Activated CD8-positive, alpha-beta T cell treated with anti-CD3 and anti-CD28 coated beads for 36 hours (primary cell): ENCODE results near the gene RANBP1. TPM values are rescaled to one million over a fixed set of nuclear protein-coding genes. Genes with fewer than 3 reads are reported as not detected.
A peak's percentile ranks its signal among the peaks of the same experiment; 100 is the strongest.

Source experiments
- ATAC-seq: fragments of 200-7000 bp; cut with Tn5 transposase; one replicate; pipeline ENCODE4 v1.10.0; 2021; ENCODE audit warnings: mild to moderate bottlenecking, moderate library complexity
- CTCF ChIA-PET: fragments of 350-600 bp; sonication (Branson Sonifier 250); formaldehyde crosslinking; loops from one replicate; lab custom pipeline; 2021; ENCODE audit warnings: antibody characterized with exemption; lab: Charles Lee
- POLR2A ChIA-PET: fragments of 350-600 bp; sonication (Branson Sonifier 250); formaldehyde crosslinking; loops from one replicate; lab custom pipeline; 2021; ENCODE audit warnings: antibody characterized with exemption; lab: Charles Lee
- DNase-seq: peaks from one replicate; pipeline ENCODE4 v3.0.0-alpha.2; 2020
- H3K27ac Mint-ChIP-seq: one replicate; pipeline ENCODE4 v1.8.0; 2021; ENCODE audit warnings: mild to moderate bottlenecking, mixed read lengths
- H3K27me3 Mint-ChIP-seq: one replicate; pipeline ENCODE4 v1.8.0; 2021; ENCODE audit warnings: mixed read lengths
- H3K36me3 Mint-ChIP-seq: one replicate; pipeline ENCODE4 v1.8.0; 2021; ENCODE audit warnings: low read depth, mixed read lengths
- H3K4me1 Mint-ChIP-seq: one replicate; pipeline ENCODE4 v1.8.0; 2021; ENCODE audit warnings: low read depth, mixed read lengths
- H3K4me3 Mint-ChIP-seq: one replicate; pipeline ENCODE4 v1.8.0; 2021; ENCODE audit warnings: mild to moderate bottlenecking, moderate library complexity, mixed read lengths
- H3K9me3 Mint-ChIP-seq: one replicate; pipeline ENCODE4 v1.8.0; 2021; ENCODE audit warnings: mixed read lengths
- intact Hi-C: fragments of 100-400 bp; cut with micrococcal nuclease; formaldehyde crosslinking; loops from one replicate; pipeline ENCODE4 v1.10.0; 2022
- total RNA-seq, 2 experiments: library from RNA; stranded (reverse); gene quantifications; one replicate each; pipeline ENCODE4 v1.2.3, GENCODE V29; 2021
- TF ChIP-seq, protein P1 (sequence below): fragments of 200-600 bp; IDR thresholded peaks from one replicate; pipeline ENCODE4 v1.8.0; 2022; ENCODE audit warnings: antibody characterized with exemption, mild to moderate bottlenecking

RANBP1 gene
- total RNA-seq, 2 experiments from 2014 or later = 411 to 412 TPM

DNA sequence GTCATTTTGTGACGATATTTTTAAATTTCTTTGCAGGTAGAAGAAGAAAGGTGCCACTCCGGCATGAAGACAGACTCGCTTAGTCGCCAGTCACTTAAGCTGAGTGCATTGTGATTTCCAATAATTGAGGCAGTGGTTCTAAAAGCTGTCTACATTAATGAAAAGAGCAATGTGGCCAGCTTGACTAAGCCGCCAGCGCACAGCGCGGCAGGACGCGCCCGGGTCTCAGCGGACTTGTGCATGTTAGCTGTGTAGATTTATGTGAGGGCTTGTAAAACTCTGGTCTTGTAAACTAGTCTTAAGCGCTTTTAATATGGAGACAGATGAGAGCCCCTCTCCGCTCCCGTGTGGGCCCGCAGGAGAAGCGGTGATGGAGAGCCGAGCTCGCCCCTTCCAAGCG is 30.3 kb upstream of the RANBP1 start:
- DNase-seq (no peak), ATAC-seq (no peak)
- Mint-ChIP-seq H3K27me3 (no peaks in the 10 kb centered on the region), H3K27ac (no peak overlapping the region), H3K9me3 (no peaks in the 10 kb centered on the region), H3K4me1 (peaks cover 74% of the 10 kb centered on the region), H3K4me3 (no peak overlapping the region), H3K36me3 (peaks cover 57% of the 10 kb centered on the region)
- CTCF ChIA-PET = interaction anchor here (0.7 to 2.4 kb wide), 4 partner anchors 10 to 70 kb away, joined by 3 to 10 read pairs (median 4); no protein-coding TSS in a partner anchor
- TF ChIP-seq, protein P1, sequence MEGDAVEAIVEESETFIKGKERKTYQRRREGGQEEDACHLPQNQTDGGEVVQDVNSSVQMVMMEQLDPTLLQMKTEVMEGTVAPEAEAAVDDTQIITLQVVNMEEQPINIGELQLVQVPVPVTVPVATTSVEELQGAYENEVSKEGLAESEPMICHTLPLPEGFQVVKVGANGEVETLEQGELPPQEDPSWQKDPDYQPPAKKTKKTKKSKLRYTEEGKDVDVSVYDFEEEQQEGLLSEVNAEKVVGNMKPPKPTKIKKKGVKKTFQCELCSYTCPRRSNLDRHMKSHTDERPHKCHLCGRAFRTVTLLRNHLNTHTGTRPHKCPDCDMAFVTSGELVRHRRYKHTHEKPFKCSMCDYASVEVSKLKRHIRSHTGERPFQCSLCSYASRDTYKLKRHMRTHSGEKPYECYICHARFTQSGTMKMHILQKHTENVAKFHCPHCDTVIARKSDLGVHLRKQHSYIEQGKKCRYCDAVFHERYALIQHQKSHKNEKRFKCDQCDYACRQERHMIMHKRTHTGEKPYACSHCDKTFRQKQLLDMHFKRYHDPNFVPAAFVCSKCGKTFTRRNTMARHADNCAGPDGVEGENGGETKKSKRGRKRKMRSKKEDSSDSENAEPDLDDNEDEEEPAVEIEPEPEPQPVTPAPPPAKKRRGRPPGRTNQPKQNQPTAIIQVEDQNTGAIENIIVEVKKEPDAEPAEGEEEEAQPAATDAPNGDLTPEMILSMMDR = no peak
- intact Hi-C loops = no loop called here
- POLR2A ChIA-PET = interaction anchor here (1.0 to 2.0 kb wide), 5 partner anchors 23 to 46 kb away, joined by 3 to 7 read pairs (median 4); partner anchors contain the start of gene TRMT2A

DNA sequence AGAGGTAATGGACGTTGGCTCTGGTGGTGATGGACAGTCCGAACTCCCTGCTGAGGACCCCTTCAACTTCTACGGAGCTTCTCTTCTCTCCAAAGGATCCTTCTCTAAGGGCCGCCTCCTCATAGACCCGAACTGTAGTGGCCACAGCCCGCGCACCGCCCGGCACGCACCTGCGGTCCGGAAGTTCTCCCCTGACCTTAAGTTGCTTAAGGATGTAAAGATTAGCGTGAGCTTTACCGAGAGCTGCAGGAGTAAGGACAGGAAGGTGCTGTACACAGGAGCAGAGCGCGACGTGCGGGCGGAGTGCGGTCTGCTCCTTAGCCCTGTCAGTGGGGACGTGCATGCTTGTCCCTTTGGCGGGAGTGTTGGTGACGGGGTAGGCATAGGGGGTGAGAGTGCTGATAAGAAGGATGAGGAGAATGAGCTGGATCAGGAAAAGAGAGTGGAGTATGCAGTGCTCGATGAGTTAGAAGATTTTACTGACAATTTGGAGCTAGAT is 29.8 kb upstream of the RANBP1 start:
- Mint-ChIP-seq H3K4me1 (peaks cover 75% of the 10 kb centered on the region), H3K27ac (no peak overlapping the region), H3K4me3 (no peak overlapping the region), H3K27me3 (no peaks in the 10 kb centered on the region), H3K9me3 (no peaks in the 10 kb centered on the region), H3K36me3 (peaks cover 58% of the 10 kb centered on the region)
- intact Hi-C loops = no loop called here
- no peak for DNase-seq
- POLR2A ChIA-PET = interaction anchor here (1.1 to 2.0 kb wide), 6 partner anchors 13 to 33 kb away, joined by 3 to 7 read pairs (median 4); partner anchors contain the start of gene TRMT2A
- CTCF ChIA-PET = interaction anchor here (0.7 to 2.4 kb wide), 6 partner anchors 10 to 152 kb away, joined by 3 to 10 read pairs (median 4); no protein-coding TSS in a partner anchor
- ATAC-seq = no peak
- TF ChIP-seq, protein P1 = no peak

DNA sequence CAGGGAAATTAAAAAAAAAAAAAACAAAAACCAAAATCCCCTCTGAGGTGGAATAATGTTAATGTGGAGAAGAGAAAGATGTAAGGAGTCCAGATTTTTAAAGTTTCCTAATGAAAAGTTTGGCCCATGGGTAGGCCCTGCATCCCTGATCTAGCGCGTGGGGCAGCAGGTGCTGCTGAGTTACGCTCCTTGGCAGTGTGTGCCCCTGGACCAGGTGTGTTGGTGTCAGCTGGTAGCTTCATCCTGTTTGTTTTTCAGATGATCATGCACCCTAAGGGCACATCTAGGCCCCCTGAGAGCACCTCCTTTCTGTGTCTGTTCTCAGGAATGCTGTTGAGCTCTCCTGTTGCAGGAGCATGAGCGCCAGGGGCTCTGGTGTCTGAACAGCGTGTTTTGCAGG is 29.1 kb upstream of the RANBP1 start:
- no peak for DNase-seq
- Mint-ChIP-seq H3K27me3 (no peaks in the 10 kb centered on the region), H3K9me3 (no peaks in the 10 kb centered on the region), H3K4me1 (peaks cover 75% of the 10 kb centered on the region), H3K4me3 (no peak overlapping the region), H3K36me3 (peaks cover 60% of the 10 kb centered on the region), H3K27ac (no peak overlapping the region)
- ChIA-PET POLR2A (interaction anchor here (1.1 to 2.0 kb wide), 4 partner anchors 13 to 31 kb away, joined by 3 to 7 read pairs (median 4); partner anchors contain the start of gene TRMT2A), CTCF (interaction anchor here (0.7 to 2.4 kb wide), 5 partner anchors 9 to 151 kb away, joined by 3 to 10 read pairs (median 3); no protein-coding TSS in a partner anchor)
- TF ChIP-seq, protein P1 = no peak
- intact Hi-C loops = no loop called here
- ATAC-seq = no peak

DNA sequence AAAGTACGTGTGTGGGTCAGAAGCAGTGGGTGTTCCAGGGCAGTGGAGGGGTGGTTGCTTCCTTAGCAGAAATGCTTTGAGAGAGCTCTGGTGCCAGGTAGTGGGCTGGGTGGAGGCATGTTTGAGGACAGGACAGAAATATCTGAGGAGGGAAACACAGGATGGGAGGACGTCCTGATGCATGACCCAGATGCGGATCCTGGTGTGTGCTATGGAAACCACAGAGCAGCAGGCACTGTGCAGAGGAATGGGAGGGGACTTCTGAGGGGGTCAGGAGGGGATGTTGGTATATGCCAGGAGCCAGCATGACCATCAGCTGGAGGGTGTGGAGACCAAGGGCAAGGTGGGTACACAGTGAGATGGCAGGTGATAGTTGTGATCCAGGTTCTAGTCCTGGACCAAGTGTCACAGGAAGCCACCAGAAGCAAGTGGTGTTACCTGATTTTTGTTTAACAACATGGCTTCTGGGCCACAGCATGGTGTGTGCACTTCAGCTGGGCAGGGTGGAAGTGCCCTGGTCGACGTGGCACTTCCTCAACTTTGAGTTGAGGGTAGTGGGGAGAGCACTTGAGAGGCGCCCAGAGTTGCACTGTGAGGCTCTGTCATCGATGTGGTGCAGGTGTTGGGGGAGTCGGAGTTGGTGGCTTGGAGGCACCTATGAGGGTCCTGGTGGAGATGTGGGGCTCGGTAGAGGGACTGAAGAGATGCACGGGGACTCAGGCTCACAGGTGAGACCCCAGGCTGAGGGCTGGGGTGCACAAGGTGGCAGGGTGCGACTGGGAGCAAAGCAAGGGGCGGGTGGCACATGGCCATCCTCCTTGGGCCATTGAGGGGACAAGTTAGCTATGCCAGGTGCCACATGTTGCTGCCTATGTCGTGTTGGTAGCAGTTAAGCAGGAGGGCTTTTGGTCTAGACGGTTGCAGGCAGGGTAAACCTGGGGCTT is 28.3 kb upstream of the RANBP1 start:
- H3K27me3 Mint-ChIP-seq = no peaks in the 10 kb centered on the region
- H3K27ac Mint-ChIP-seq = peak overlapping the region; percentile 32
- ChIA-PET CTCF (interaction anchor here (1.2 to 2.4 kb wide), 4 partner anchors 8 to 150 kb away, joined by 3 to 10 read pairs (median 4); no protein-coding TSS in a partner anchor), POLR2A (interaction anchor here (0.6 to 2.0 kb wide), 4 partner anchors 14 to 43 kb away, joined by 3 to 7 read pairs (median 3); partner anchors contain the start of gene TRMT2A)
- intact Hi-C loops = no loop called here
- no peaks in the 10 kb centered on the region for H3K9me3 Mint-ChIP-seq
- H3K4me1 Mint-ChIP-seq = peaks cover 80% of the 10 kb centered on the region
- ATAC-seq (no peak), DNase-seq (no peak)
- H3K36me3 Mint-ChIP-seq = peaks cover 66% of the 10 kb centered on the region
- H3K4me3 Mint-ChIP-seq = no peak overlapping the region
- TF ChIP-seq, protein P1 = no peak
